Cerebellar cortex (tissue), 1 donor: Measurements from ENCODE around the gene ITGB4.
"Not testable (repeated sequence)": the region's sequence is repeated elsewhere in the genome, so short reads cannot be mapped to it uniquely, and the experiment has no call there.

Experiments used
- DNase-seq: peaks from one replicate; pipeline ENCODE4 v3.0.0-alpha.2; 2015; ENCODE audit warnings: low spot score

Gene ITGB4

DNA sequence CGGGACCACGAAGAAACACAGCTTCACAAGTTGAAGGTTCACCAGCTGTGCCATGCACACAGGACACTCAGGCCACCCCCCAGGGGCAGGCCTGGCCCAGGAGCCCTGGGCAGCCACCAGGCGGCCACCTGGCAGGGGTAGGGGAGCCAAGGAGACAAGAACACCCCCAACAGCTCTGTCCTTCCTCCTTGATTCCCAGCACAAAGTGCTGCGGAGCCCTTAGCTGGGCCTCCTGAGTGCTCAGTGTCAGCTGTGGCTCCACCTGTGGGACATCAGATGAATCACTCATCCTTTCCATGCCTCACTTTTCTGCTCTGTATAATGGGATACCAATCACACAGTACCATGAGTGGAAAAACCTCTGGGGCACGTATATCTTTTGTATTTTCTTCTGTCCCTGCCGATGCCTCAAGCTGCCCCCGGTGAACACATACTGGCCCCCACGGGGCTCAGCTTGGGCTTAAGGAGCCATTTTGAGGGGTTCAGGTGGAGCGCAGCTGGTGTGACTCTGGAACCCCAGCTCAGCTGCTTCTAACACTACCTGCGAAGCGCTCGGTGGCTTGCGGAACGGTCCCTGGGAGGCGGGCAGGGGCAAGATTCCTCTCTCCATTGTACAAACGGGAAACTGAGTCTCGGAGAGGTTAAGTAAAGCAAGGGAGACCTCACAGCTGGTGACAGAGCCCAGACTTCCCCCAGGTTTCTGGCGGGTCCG lies 31.7 kb downstream of the ITGB4 start:
- no peak for DNase-seq

GRCh38 chr17:75753514-75754377 lies 32.5 kb downstream of the ITGB4 start:
- DNase-seq = no peak

DNA sequence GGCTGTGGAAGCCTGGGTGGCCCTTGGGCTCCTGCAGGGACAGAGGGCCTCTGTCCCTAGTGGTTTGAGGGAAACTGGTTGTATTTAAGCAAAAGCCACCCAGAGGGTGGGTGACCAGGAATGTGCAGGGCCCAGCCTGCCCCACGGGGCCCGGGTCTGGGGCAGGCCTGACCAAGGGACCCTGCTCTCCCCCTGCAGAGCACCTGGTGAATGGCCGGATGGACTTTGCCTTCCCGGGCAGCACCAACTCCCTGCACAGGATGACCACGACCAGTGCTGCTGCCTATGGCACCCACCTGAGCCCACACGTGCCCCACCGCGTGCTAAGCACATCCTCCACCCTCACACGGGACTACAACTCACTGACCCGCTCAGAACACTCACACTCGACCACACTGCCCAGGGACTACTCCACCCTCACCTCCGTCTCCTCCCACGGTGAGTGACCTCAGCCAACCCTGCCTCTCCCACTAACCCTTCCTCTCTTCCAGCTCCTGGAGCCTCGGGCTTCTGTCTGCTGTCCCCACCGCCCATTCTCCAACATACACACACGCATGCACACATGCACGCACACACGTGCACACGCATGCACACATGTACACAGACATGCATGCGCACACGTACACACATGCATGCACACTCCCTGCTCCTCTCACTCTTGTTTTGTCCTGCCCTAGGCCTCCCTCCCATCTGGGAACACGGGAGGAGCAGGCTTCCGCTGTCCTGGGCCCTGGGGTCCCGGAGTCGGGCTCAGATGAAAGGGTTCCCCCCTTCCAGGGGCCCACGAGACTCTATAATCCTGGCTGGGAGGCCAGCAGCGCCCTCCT lies 33.3 kb downstream of the ITGB4 start:
- no peak for DNase-seq

GRCh38 chr17:75755205-75755901 lies 34.1 kb downstream of the ITGB4 start:
- no peak for DNase-seq

GRCh38 chr17:75755990-75756389 lies 34.7 kb downstream of the ITGB4 start:
- no peak for DNase-seq

- no peak for DNase-seq
These were observed 35.3 kb downstream of the ITGB4 start for GRCh38 chr17:75756451-75757085.

DNA sequence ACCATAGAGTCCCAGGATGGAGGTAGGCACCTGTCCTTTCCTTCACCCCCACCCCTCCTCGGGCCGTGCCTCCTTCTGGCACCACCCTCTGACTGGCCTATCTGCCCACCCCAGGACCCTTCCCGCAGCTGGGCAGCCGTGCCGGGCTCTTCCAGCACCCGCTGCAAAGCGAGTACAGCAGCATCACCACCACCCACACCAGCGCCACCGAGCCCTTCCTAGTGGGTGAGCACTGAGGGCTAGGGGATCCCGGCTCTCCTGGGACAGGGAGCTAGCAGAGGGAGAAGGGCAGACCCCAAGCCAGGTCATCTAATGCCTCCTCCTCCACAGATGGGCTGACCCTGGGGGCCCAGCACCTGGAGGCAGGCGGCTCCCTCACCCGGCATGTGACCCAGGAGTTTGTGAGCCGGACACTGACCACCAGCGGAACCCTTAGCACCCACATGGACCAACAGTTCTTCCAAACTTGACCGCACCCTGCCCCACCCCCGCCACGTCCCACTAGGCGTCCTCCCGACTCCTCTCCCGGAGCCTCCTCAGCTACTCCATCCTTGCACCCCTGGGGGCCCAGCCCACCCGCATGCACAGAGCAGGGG lies 35.9 kb downstream of the ITGB4 start:
- DNase-seq = no peak

DNA sequence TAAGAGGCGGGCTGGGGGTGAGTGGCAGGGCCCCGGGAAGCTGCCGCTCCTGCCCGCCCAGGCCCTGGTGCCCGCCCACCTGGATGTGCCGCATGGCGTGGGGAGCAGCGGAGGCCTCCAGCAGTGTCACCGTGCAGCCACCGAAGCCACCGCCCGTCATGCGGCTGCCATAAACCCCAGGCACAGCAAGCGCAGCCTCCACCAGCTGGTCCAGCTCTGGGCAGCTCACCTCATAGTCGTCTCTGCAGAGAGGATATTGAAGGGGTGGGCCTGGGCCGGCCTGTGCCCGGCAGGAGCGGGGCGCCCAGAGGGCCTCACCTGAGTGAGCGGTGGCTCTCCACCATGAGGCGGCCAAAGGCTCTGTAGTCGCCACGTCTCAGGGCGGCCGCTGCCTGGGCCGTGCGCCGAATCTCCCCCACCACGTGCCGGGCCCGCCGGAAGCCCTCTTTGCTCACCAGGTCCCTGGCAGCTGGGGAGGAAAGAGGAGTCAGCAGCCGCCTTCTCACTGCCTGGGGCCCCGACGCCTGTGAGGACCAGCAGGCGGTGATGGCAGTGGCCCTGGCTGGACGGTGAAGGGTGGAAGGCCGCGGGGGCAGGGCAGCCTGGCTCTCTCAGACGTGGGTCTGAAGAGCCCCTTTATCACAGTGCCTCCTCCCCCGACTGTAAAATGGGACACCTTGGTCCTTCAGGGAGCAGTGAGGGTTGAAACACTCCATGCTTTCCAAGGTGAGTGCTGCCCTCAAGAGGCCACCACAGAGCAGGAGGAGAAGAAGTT lies 37.1 kb downstream of the ITGB4 start:
- no peak for DNase-seq

GRCh38 chr17:75759457-75759856 lies 38.2 kb downstream of the ITGB4 start:
- DNase-seq = no peak

GRCh38 chr17:75759978-75760640 lies 38.9 kb downstream of the ITGB4 start:
- DNase-seq = not testable (repeated sequence)

- no peak for DNase-seq
These were observed 41.4 kb downstream of the ITGB4 start for GRCh38 chr17:75762513-75763268.

DNA sequence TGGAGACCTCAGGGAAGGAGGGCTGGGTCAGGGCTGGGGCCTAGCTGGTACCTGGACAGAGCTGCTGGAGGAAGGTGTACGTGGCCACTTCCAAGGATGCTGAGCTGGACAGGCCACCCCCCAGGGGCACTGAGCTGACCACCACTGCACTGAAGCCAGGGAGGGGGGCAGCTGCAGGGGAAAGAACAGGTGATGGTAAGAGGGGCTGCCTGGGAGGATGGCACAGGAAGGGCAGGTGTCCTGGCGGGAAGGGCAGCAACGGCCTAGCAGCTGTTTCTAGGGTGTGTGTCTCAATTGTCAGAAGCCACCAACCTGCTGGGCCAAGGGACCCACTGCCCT lies 42.0 kb downstream of the ITGB4 start:
- DNase-seq = no peak

DNA sequence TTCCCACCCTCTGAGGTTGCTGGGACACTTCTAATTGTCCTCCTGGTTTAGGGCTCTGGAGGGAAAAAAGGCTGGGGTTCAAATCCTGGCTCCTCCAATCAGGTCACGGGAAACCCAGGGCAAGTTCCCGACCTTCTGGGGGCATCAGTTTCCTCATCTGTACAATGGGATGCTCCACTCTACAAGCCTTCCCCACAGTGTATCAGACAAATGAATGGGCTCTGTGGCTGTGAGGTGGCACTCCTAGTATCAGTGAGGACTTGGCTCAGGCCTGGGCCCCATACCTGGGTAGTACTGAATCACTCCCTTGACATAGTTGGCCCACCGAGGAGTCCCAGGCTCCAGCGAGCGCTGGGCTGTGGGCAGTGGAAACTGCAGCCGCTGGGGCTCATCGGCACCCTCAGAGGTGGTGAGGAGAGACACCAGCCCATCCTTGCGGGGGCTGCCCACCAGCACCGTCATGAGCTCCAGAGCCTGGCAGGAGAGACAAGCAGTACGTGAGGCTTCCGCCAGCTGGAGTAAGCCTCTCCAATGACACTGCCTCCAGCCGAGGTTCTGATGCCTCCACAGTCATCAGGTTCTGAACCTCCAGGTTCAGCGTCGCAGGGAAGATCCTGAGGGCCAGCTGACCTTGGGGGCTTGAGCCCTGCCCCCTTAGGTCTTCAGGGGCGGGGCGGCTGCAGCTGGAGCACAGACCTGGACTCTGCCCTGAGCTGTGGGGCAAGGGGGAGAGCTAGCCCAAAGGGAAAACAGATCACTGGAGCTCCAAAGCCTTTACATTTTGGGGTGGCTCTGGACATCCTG lies 42.6 kb downstream of the ITGB4 start:
- DNase-seq = no peak

DNA sequence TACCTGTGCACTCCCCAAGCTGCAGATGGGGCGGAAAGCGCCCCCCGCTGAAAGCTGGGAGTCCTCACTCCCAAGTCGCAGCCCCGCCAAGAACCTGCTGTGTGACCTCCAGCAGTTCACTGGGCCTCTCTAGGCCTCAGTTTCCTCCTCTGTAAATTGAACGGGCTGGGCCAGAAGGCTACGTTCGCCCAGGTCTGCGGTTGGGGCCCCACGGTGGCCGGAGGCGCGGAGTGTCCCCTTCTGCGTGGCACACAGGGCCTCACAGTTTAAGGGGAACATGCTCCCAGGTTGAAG lies 43.1 kb downstream of the ITGB4 start:
- no peak for DNase-seq

GRCh38 chr17:75764711-75765421 lies 43.6 kb downstream of the ITGB4 start, which contains the start of gene GALK1:
Gene GALK1 (minus strand): TSS chr17:75765192. CDS start chr17:75765136, 56 bp downstream.
- peak; percentile 49 for DNase-seq

DNA sequence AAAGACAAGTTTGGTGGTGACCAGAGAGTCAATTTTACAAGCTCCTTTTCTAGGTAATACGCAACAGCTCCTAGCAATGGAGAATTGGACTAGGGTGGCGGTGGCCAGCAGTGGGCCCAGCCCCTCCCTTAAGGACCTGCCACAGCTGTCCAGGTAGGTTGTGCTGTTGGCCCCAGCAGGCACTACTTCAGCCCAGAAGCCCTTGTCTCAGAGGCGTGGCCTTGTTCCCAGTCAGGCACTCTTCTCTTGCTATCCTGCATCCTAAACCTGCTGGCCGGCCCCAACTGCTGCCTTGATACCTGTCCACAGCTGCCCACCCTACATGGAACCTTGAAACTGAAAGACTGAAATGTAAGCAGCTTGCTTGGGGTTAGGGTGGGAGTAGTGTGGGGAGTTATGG lies 44.7 kb downstream of the ITGB4 start:
- DNase-seq = no peak

GRCh38 chr17:75767881-75768280 lies 46.6 kb downstream of the ITGB4 start:
- DNase-seq = no peak

DNA sequence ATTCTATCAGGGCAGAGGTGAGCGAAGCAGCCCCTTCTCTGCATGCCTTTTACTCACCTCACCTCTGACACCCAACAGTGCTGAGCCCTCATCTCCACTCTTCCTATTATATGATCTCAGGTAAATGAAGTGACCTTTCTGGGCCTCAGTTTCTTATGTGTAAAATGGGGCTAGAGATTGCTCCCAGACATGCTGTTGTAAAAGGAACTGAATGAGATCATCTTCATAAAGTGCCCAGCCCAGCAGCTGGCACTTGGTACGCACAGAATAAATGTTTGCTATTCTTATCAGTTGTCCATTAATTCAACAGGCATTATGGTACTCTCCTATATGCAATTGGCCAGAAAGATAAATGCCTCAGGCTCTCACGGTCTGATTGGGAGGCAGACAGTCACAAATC lies 48.3 kb downstream of the ITGB4 start:
- DNase-seq = no peak
